Activated B cell treated with CpG ODN at 0.5 μM for 24 hours (primary cell): Measurements from ENCODE around the gene PLA2G6. TPM values are rescaled to one million over a fixed set of nuclear protein-coding genes. Genes with fewer than 3 reads are reported as not detected.

Source experiments
- ATAC-seq: fragments of 200-7000 bp; cut with Tn5 transposase; one replicate; pipeline ENCODE4 v1.10.0; 2021; ENCODE audit warnings: low read depth, mild to moderate bottlenecking, moderate library complexity
- CTCF ChIA-PET: fragments of 350-600 bp; sonication (Branson Sonifier 250); formaldehyde crosslinking; loops from one replicate; lab custom pipeline; 2021; ENCODE audit warnings: antibody characterized with exemption; lab: Charles Lee
- POLR2A ChIA-PET: fragments of 350-600 bp; sonication (Branson Sonifier 250); formaldehyde crosslinking; loops from one replicate; lab custom pipeline; 2021; ENCODE audit warnings: antibody characterized with exemption; lab: Charles Lee
- DNase-seq: peaks from one replicate; pipeline ENCODE4 v3.0.0; 2022
- H3K27ac Mint-ChIP-seq: one replicate; pipeline ENCODE4 v1.8.0; 2020; ENCODE audit warnings: mixed read lengths
- H3K27me3 Mint-ChIP-seq: one replicate; pipeline ENCODE4 v1.8.0; 2021; ENCODE audit warnings: mixed read lengths
- H3K36me3 Mint-ChIP-seq: one replicate; pipeline ENCODE4 v1.8.0; 2021; ENCODE audit warnings: low read depth, mixed read lengths
- H3K4me1 Mint-ChIP-seq: one replicate; pipeline ENCODE4 v1.8.0; 2021; ENCODE audit warnings: mixed read lengths
- H3K4me3 Mint-ChIP-seq: one replicate; pipeline ENCODE4 v1.8.0; 2020; ENCODE audit warnings: mild to moderate bottlenecking, mixed read lengths
- H3K9me3 Mint-ChIP-seq: one replicate; pipeline ENCODE4 v1.8.0; 2020; ENCODE audit warnings: mixed read lengths
- CTCF ChIP-seq: fragments of 200-600 bp; IDR thresholded peaks from one replicate; pipeline ENCODE4 v1.8.0; 2022; ENCODE audit warnings: antibody characterized with exemption, mild to moderate bottlenecking
- intact Hi-C: fragments of 100-400 bp; cut with micrococcal nuclease; formaldehyde crosslinking; loops from one replicate; pipeline ENCODE4 v1.15.1; 2024
- total RNA-seq: library from RNA; stranded (reverse); gene quantifications from 2 replicates; pipeline ENCODE4 v1.2.3, GENCODE V29; 2022

The PLA2G6 gene
- total RNA-seq, 1 donor from 2014 or later: 64.0 TPM

- H3K27ac Mint-ChIP-seq: no peak overlapping the region
Measured at GRCh38 chr22:38074181-38075104, 107.2 kb downstream of the PLA2G6 start.

GRCh38 chr22:38073150-38074130, 108.2 kb downstream of the PLA2G6 start:
- DNase-seq (no peak), ATAC-seq (no peak)
- no peaks in the 10 kb centered on the region for H3K27me3 Mint-ChIP-seq
- H3K9me3 Mint-ChIP-seq: no peaks in the 10 kb centered on the region
- no peak for TF ChIP-seq CTCF
- H3K4me3 Mint-ChIP-seq: no peak overlapping the region
- CTCF ChIA-PET: no interaction called here
- POLR2A ChIA-PET: no interaction called here
- H3K4me1 Mint-ChIP-seq: no peaks in the 10 kb centered on the region
- peaks cover 52% of the 10 kb centered on the region for H3K36me3 Mint-ChIP-seq
- H3K27ac Mint-ChIP-seq: no peak overlapping the region
- intact Hi-C loops: no loop called here

More at GRCh38 chr22:38074181-38075104, 107.2 kb downstream of the PLA2G6 start:
- Mint-ChIP-seq H3K9me3 (no peaks in the 10 kb centered on the region), H3K4me3 (no peak overlapping the region), H3K27me3 (peaks cover under 1% of the 10 kb centered on the region), H3K36me3 (peaks cover 49% of the 10 kb centered on the region), H3K4me1 (no peaks in the 10 kb centered on the region)
- intact Hi-C loops: no loop called here
- no peak for ATAC-seq
- DNase-seq: no peak
- ChIA-PET POLR2A (no interaction called here), CTCF (no interaction called here)
- TF ChIP-seq CTCF: no peak

GRCh38 chr22:38072322-38073149, 109.1 kb downstream of the PLA2G6 start:
- ChIA-PET POLR2A (no interaction called here), CTCF (no interaction called here)
- no peak overlapping the region for H3K27ac Mint-ChIP-seq
- no peaks in the 10 kb centered on the region for H3K9me3 Mint-ChIP-seq
- no peaks in the 10 kb centered on the region for H3K4me1 Mint-ChIP-seq
- no peaks in the 10 kb centered on the region for H3K27me3 Mint-ChIP-seq
- ATAC-seq (no peak), DNase-seq (no peak)
- peaks cover 61% of the 10 kb centered on the region for H3K36me3 Mint-ChIP-seq
- H3K4me3 Mint-ChIP-seq: no peak overlapping the region
- intact Hi-C loops: no loop called here
- TF ChIP-seq CTCF: no peak

- Mint-ChIP-seq H3K4me3 (no peak overlapping the region), H3K9me3 (no peaks in the 10 kb centered on the region), H3K27ac (no peak overlapping the region), H3K36me3 (peaks cover 67% of the 10 kb centered on the region), H3K27me3 (no peaks in the 10 kb centered on the region), H3K4me1 (no peaks in the 10 kb centered on the region)
- intact Hi-C loops: no loop called here
- no peak for TF ChIP-seq CTCF
- ATAC-seq (no peak), DNase-seq (no peak)
- CTCF ChIA-PET: no interaction called here
- POLR2A ChIA-PET: no interaction called here
Measured at GRCh38 chr22:38071421-38072321, 110.0 kb downstream of the PLA2G6 start.
